ES-I3 (cell line): ENCODE data around the gene SUMO4.
"Not testable (repeated sequence)": the region's sequence is repeated elsewhere in the genome, so short reads cannot be mapped to it uniquely, and the experiment has no call there.

Source experiments
- H3K36me3 ChIP-seq: 2 replicates; pipeline ENCODE4 v1.6.1; 2013; ENCODE audit warnings: mild to moderate bottlenecking, low read length, control low read depth, moderate library complexity; ENCODE audit not compliant: insufficient read depth
- H3K4me1 ChIP-seq: 2 replicates; pipeline ENCODE4 v1.6.1; 2013; ENCODE audit warnings: mild to moderate bottlenecking, control low read depth, low read length; ENCODE audit not compliant: insufficient read depth
- H3K9ac ChIP-seq: 2 replicates; pipeline ENCODE4 v1.6.1; 2013; ENCODE audit warnings: low read depth, mild to moderate bottlenecking, low read length, moderate library complexity
- H3K9me3 ChIP-seq: 2 replicates; pipeline ENCODE4 v1.6.1; 2013; ENCODE audit warnings: mild to moderate bottlenecking, low read length, moderate library complexity; ENCODE audit not compliant: control insufficient read depth, insufficient read depth

SUMO4 gene

GRCh38 chr6:149431905-149432775, 32.1 kb downstream of the SUMO4 start:
- Histone ChIP-seq H3K36me3 (no peaks in the 10 kb centered on the region), H3K4me1 (peaks cover 2% of the 10 kb centered on the region; the same call in 1 of the 2 replicates), H3K9me3 (no peaks in the 10 kb centered on the region), H3K9ac (no peak overlapping the region)

GRCh38 chr6:149433405-149433804, 33.3 kb downstream of the SUMO4 start:
- no peaks in the 10 kb centered on the region for H3K36me3 ChIP-seq
- no peaks in the 10 kb centered on the region for H3K9me3 ChIP-seq
- no peak overlapping the region for H3K9ac ChIP-seq
- peaks cover 2% of the 10 kb centered on the region; the same call in 1 of the 2 replicates for H3K4me1 ChIP-seq

DNA sequence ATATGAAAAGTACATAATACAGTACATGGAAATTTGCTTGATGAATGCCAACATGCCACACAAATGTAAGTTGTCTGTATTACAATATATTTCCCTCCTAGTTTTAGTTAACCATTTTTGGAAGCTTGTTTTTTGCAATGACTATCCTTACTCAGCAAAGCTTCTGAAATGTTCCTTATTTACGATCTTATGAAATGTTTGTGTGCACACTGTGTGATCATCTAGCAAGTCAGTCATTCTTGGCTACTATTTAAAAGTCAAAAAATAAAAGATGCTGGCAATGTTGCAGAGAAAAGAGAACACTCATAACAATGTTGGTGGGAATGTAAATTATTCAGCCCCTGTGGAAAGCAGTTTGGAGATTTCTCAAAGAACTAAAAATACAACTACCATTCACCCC, 33.8 kb downstream of the SUMO4 start:
- Histone ChIP-seq H3K9ac (no peak overlapping the region), H3K9me3 (no peaks in the 10 kb centered on the region), H3K4me1 (peaks cover 2% of the 10 kb centered on the region; the same call in 1 of the 2 replicates), H3K36me3 (no peaks in the 10 kb centered on the region)

DNA sequence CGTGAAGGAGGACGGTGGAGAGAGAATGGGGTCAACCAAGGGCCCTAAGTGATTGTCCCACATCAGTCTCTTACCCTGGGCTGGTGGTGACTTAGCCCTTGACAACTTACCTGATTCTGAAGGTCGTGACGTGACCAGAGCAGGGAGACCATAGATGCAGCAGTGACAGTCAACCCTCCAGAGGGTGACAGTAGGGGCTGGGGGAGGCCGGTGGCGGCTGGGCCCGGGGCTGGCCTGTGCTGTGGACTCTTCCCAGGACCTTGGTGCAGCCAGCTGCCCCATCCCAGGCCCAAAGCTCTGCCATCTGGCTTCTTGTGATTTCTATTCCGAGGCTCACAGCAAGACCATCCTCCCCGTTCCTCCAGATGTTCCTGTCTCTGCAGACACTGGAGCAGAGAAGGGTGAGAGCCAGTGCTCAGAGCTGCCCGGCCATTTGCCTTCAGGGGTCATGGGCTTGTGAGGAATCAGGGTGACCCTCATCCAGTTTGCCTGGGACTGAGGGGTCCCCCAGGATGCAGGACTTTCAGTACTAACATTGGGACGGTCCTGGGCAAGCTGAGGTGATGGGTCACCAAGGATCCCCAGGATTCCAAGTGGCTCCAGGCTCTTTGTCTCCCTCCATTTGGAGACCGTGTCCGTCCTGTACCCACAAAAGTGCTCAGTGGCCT, 36.0 kb downstream of the SUMO4 start:
- H3K9me3 ChIP-seq: no peaks in the 10 kb centered on the region
- H3K4me1 ChIP-seq: peaks cover 2% of the 10 kb centered on the region; the same call in 1 of the 2 replicates
- no peak overlapping the region for H3K9ac ChIP-seq
- no peaks in the 10 kb centered on the region for H3K36me3 ChIP-seq

DNA sequence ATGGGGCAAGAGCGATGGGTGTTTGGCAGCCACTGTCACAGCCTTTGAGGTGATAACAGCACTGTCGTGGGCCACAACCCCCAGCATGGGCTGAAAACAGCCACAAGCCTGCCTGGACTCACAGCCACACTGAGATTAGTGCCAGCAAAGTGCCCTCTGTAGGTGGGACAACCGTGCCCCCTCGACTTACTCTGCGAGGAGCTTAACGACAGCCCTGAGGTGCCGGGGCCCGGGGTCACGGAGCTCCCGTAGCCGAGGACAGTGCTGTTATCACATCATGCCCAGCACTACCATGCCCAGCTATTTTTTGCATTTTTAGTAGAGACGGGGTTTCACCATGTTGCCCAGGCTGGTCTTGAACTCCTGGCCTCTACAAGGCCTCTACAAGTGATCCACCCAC, 36.6 kb downstream of the SUMO4 start:
- Histone ChIP-seq H3K9me3 (no peaks in the 10 kb centered on the region), H3K4me1 (peaks cover 2% of the 10 kb centered on the region; the same call in 1 of the 2 replicates), H3K9ac (no peak overlapping the region), H3K36me3 (no peaks in the 10 kb centered on the region)

DNA sequence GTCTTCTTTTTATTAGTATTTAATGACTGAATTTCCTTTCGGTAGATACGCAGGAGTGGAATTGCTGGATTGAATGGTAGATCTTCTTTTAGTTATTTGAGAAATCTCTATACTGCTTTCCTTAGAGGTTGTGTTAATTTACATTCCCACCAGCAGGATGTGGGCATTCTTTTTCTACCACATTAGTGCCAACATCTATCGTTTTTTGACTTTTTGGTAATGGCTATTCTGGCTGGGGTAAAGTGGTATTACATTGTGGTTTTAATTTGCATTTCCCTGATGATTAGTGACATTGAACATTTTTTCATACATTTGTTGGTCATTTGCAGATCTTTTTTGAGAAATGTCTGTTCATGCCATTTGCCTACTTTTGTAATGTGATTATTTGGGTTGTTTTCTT, 37.1 kb downstream of the SUMO4 start:
- H3K36me3 ChIP-seq: no peaks in the 10 kb centered on the region
- H3K9me3 ChIP-seq: no peaks in the 10 kb centered on the region
- H3K4me1 ChIP-seq: no peaks in the 10 kb centered on the region; the same call in 1 of the 2 replicates
- H3K9ac ChIP-seq: no peak overlapping the region

DNA sequence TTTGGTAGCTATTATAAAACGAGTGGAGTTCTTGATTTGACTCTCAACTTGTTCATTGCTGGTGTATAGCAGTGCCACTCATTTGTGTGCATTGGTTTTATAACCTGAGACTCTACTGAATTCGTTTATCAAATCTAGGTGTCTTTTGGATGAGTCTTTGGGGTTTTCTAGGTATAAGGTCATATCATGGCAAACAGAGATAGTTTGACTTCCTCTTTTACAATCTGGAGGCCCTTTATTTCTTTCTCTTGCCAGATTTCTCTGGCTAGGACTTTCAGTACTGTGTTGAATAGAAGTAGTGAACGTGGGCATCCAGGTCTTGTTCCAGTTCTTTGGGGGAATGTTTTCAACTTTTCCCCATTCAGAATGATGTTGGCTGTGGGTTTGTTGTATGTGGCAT, 38.8 kb downstream of the SUMO4 start:
- Histone ChIP-seq H3K36me3 (no peaks in the 10 kb centered on the region), H3K9me3 (no peaks in the 10 kb centered on the region), H3K9ac (no peak overlapping the region), H3K4me1 (no peaks in the 10 kb centered on the region; the same call in 1 of the 2 replicates)

GRCh38 chr6:149439626-149440025, 39.6 kb downstream of the SUMO4 start:
- Histone ChIP-seq H3K36me3 (no peaks in the 10 kb centered on the region), H3K9ac (no peak overlapping the region), H3K9me3 (no peaks in the 10 kb centered on the region), H3K4me1 (no peaks in the 10 kb centered on the region; the same call in 1 of the 2 replicates)

DNA sequence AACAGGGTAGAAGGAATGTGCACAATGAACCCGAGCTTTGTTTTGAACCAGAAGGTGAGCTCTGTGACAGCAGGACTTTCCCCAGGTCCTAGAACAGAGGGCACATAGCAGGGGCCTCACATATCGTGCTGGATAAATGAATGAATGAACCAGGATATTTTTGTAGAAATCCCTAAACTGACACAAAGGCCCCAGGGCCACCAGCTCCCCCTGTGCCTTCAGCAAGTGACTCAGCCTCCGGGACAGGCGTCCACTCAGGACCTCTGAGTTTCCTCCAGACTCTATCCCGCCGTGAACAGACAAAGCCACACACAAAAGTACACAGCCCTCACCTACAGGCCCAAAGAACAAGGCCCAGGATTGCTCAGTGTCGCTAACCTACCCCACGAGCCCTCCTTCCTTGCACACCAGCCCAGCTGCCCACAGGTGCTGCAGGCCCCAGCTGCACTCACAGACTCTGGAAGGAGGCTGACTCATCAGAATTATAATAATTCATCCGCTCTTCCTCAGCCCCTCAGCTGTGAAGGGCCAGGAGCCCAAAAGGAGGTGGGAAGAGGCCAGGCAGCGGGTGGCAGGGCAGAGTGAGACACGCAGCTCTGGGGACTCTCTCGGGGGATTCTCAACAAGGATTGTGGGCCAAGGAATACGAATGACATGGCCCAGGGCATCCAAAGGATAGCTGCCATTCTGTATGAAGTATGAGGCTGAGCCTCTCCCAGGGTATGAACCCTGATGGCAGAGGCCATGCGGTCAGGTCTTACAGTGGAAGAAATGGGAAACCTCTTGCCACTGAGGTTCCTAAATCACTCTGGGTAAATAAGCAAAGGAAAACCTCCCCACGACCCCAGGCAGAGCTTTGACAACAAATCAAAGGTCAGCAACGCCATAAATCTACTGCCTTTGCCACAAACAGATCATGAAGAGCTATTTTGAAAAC, 40.9 kb downstream of the SUMO4 start:
- Histone ChIP-seq H3K9ac (no peak overlapping the region), H3K36me3 (no peaks in the 10 kb centered on the region), H3K4me1 (no peaks in the 10 kb centered on the region; the same call in 1 of the 2 replicates), H3K9me3 (no peaks in the 10 kb centered on the region)

DNA sequence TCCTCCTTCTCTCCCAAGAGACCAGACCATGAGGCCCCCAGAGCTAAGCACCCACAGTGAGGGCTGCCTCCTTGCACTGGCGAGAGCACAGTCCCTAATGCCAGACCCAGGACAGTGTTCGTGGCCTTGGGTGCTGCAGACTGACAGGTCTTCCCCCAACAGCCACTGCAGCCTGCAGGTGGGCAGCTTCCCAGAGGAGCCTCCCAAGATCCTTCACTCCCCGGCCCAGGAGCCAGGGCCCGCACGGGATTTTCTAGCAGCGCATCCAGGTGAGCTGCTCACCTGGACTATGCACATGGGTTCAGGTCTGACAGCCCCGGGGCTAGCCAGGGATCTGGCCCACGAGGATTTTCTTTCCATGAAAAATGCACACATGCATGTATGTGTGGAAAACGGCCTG, 41.7 kb downstream of the SUMO4 start:
- Histone ChIP-seq H3K9ac (no peak overlapping the region), H3K4me1 (no peaks in the 10 kb centered on the region; the same call in 1 of the 2 replicates), H3K36me3 (no peaks in the 10 kb centered on the region), H3K9me3 (no peaks in the 10 kb centered on the region)

GRCh38 chr6:149443411-149444181, 43.5 kb downstream of the SUMO4 start:
- no peaks in the 10 kb centered on the region for H3K9me3 ChIP-seq
- H3K4me1 ChIP-seq: no peaks in the 10 kb centered on the region; the same call in 1 of the 2 replicates
- H3K9ac ChIP-seq: no peak overlapping the region
- no peaks in the 10 kb centered on the region for H3K36me3 ChIP-seq

GRCh38 chr6:149444360-149445094, 44.5 kb downstream of the SUMO4 start:
- not testable (repeated sequence) for H3K9ac ChIP-seq, H3K4me1 ChIP-seq, H3K36me3 ChIP-seq, H3K9me3 ChIP-seq

GRCh38 chr6:149445095-149445466, 45.0 kb downstream of the SUMO4 start:
- Histone ChIP-seq H3K4me1 (no peaks in the 10 kb centered on the region; the same call in 1 of the 2 replicates), H3K9ac (no peak overlapping the region), H3K36me3 (no peaks in the 10 kb centered on the region), H3K9me3 (no peaks in the 10 kb centered on the region)
